Measurements from ENCODE around the gene ZCCHC24.

GRCh38 chr10:79492256-79492655 is 46.8 kb upstream of the ZCCHC24 start:
- TF ChIP-seq EZH2 (IDR thresholded peaks at IDR 0.05; ENCODE audit: borderline replicate concordance, low read depth, low read length, severe bottlenecking), result no peak
- no peak for TF ChIP-seq POLR2A (IDR thresholded peaks at IDR 0.05; ENCODE audit: low read depth, low read length)
- TF ChIP-seq CTCF (IDR thresholded peaks at IDR 0.05; ENCODE audit: extremely low read depth in 1 of 2, insufficient read depth in 1 of 2, low read depth in 1 of 2, low read length in 2 of 2), result no peak
- no peak for TF ChIP-seq POLR2AphosphoS5 (IDR thresholded peaks at IDR 0.05; ENCODE audit: insufficient read depth, low read depth, low read length)
- TF ChIP-seq MYC (IDR thresholded peaks at IDR 0.05; ENCODE audit: low read depth, low read length), result no peak
- TF ChIP-seq MAX (IDR thresholded peaks at IDR 0.05; ENCODE audit: insufficient read depth, insufficient read length), result no peak

All from endothelial cell of umbilical vein (primary cell).